Transverse colon (tissue), 4 donors: ENCODE measurements around the gene SCD.

Source experiments
- CTCF ChIP-seq, 5 experiments: fragments of 200-600 bp in 3 of 5; fragments of 450-650 bp in 2 of 5; sonication (generic) in 3 of 5; IDR thresholded peaks; 1 replicate in 2 of 5; 2 replicates in 3 of 5; pipeline ENCODE4 v1.5.1; 2016 to 2017; ENCODE audit warnings: antibody characterized with exemption in 5 of 5, inconsistent platforms in 3 of 5, mild to moderate bottlenecking in 2 of 5, moderate library complexity in 1 of 5
- POLR2AphosphoS5 ChIP-seq, 3 donors: sonication (generic); formaldehyde crosslinking; IDR thresholded peaks; one replicate each; pipeline ENCODE4 v1.6.1; 2016; ENCODE audit warnings: antibody characterized with exemption in 3 of 3

- TF ChIP-seq POLR2AphosphoS5 (IDR thresholded peaks at IDR 0.05), result no peak
- no peak for TF ChIP-seq CTCF (IDR thresholded peaks at IDR 0.05)
Measured at GRCh38 chr10:100357059-100357858, 10.2 kb downstream of the SCD start.
